ENCODE data around the gene NEO1. TPM values are rescaled to one million over a fixed set of nuclear protein-coding genes. Genes with fewer than 3 reads are reported as not detected.
A peak's percentile ranks its signal among the peaks of the same experiment; 100 is the strongest.

Gene NEO1
- total and polyA plus RNA-seq, 9 of the 15 experiments (the other 6 are each of a cell fraction or from before 2014, with no cell fraction given): 0.08 to 1.7 (median 0.48) TPM

DNA sequence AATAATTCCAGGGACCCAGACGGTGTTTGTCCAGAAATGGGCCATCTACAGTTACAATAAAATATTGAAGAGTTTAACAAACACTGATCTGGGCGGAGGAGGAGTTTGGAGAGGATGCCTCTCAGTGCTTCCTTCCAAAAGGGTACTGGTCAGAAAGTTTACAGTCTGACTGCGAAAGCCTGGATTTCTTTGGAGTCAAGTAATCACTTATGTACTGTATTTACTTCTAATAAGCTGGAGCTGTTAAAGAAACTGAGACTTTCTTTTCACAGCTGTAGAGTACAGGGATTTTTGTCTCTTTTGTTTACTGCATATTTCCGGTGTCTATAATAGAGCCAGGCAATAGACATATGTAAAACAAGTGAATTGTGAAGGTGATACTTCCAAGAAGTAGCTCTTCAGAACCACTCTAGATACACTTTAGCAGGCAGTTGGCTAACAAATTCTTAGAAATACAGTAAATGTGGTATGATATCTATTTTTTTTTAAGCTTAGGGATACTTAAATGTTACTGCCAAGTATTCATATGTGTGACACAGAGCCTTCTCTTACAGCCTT, 22.1 kb upstream of the NEO1 start:
- Histone ChIP-seq H3K4me1 (replicated peaks in 1 of 2; ENCODE audit: control insufficient read depth in 2 of 2, insufficient read depth in 2 of 2, low read length in 2 of 2) (no peaks in the 10 kb centered on the region), H3K9me3 (replicated peaks; ENCODE audit: control insufficient read depth, insufficient read depth, low read depth, low read length) (no peaks in the 10 kb centered on the region), H3K79me2 (ENCODE audit: control insufficient read depth, insufficient read depth, low read length) (no peaks in the 10 kb centered on the region), H3K9ac (ENCODE audit: insufficient read depth in 1 of 2, low read depth in 2 of 2, low read length in 2 of 2) (no peak overlapping the region), H3K27me3 (ENCODE audit: control insufficient read depth in 2 of 2, insufficient read depth in 2 of 2, low read length in 2 of 2) (peaks cover 20 to 28% of the 10 kb centered on the region in 2 experiments; a peak in 4 of 5 replicates), H3K27ac (ENCODE audit: extremely low read depth, low read depth, low read length) (no peak overlapping the region), H3K4me2 (ENCODE audit: insufficient read depth, low read length) (no peak overlapping the region), H3K36me3 (ENCODE audit: control insufficient read depth, insufficient read depth, low read length) (no peaks in the 10 kb centered on the region), H3K4me3 (no peak overlapping the region), H4K20me1 (replicated peaks; ENCODE audit: control insufficient read depth, insufficient read depth, low read length) (no peaks in the 10 kb centered on the region), H3K9me1 (ENCODE audit: control insufficient read depth, insufficient read depth, low read length) (no peaks in the 10 kb centered on the region), H2AFZ (ENCODE audit: low read depth, low read length) (no peak overlapping the region)
- ChIA-PET CTCF (ENCODE audit: low intra/inter-chr PET ratio) (no interaction called here), POLR2A (no interaction called here)
- DNase-seq (ENCODE audit: extremely low read depth in 1 of 4, low spot score in 3 of 4) (no peak), ATAC-seq (no peak), FAIRE-seq (peak; percentile 29)
- in situ Hi-C loops (cut with MboI) (no loop called here), intact Hi-C loops (cut with micrococcal nuclease) (no loop called here)
- TF ChIP-seq EHMT2 (IDR thresholded peaks at IDR 0.05) (no peak), RBM25 (IDR thresholded peaks at IDR 0.05; ENCODE audit: low read depth, low read length, severe bottlenecking) (no peak), ZNF79 (CRISPR knock-in tag; IDR thresholded peaks at IDR 0.05; ENCODE audit: low read depth) (0 out of 2 replicates have a peak, but pooled peaks have one; percentile 64)
- BruUV-seq (replicated peaks): no TSS peak
- 0% methylated on average over 4 of the region's 4 CpGs for WGBS (ENCODE audit: insufficient coverage, low coverage, missing lambda C conversion rate)

DNA sequence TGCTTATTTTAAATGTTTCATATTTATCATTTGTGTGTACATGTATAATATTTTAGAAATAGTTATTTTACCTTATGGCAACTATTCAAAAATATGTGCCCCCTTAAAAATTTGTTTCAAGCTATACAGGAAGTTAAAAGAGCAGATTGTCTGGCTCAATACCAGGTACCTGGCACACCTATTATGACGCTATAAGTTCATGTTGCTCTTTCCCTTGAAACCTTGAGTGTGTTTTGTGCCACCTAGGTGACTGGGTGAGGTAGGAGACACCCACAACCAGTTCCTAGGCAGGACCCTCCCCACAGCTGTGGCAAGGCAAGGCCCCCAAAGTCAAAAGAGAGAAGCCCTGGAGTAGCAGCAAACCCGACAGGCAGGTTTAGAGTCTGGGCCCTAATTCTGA, 20.6 kb upstream of the NEO1 start:
- H3K4me1 ChIP-seq (replicated peaks in 1 of 2; ENCODE audit: control insufficient read depth in 2 of 2, insufficient read depth in 2 of 2, low read length in 2 of 2): no peaks in the 10 kb centered on the region
- no peaks in the 10 kb centered on the region for H3K9me3 ChIP-seq (replicated peaks; ENCODE audit: control insufficient read depth, insufficient read depth, low read depth, low read length)
- no peaks in the 10 kb centered on the region for H3K9me1 ChIP-seq (ENCODE audit: control insufficient read depth, insufficient read depth, low read length)
- FAIRE-seq (no peak), ATAC-seq (no peak), DNase-seq (ENCODE audit: extremely low read depth in 1 of 4, low spot score in 3 of 4) (no peak)
- peaks cover 20 to 25% of the 10 kb centered on the region in 2 experiments for H3K27me3 ChIP-seq (ENCODE audit: control insufficient read depth in 2 of 2, insufficient read depth in 2 of 2, low read length in 2 of 2)
- H3K9ac ChIP-seq (ENCODE audit: insufficient read depth in 1 of 2, low read depth in 2 of 2, low read length in 2 of 2): no peak overlapping the region
- H4K20me1 ChIP-seq (replicated peaks; ENCODE audit: control insufficient read depth, insufficient read depth, low read length): no peaks in the 10 kb centered on the region
- BruUV-seq (replicated peaks): no TSS peak
- in situ Hi-C loops (cut with MboI): no loop called here
- H3K4me2 ChIP-seq (ENCODE audit: insufficient read depth, low read length): no peak overlapping the region
- no peaks in the 10 kb centered on the region for H3K36me3 ChIP-seq (ENCODE audit: control insufficient read depth, insufficient read depth, low read length)
- intact Hi-C loops (cut with micrococcal nuclease): no loop called here
- no peak overlapping the region for H2AFZ ChIP-seq (ENCODE audit: low read depth, low read length)
- no peak for TF ChIP-seq PHTF2 (CRISPR knock-in tag; IDR thresholded peaks at IDR 0.05)
- TF ChIP-seq MAFF (IDR thresholded peaks at IDR 0.05; ENCODE audit: low read length): no peak
- TF ChIP-seq NBN (IDR thresholded peaks at IDR 0.05; ENCODE audit: low read depth): no peak
- H3K27ac ChIP-seq (ENCODE audit: extremely low read depth, low read depth, low read length): no peak overlapping the region
- H3K4me3 ChIP-seq: no peak overlapping the region
- H3K79me2 ChIP-seq (ENCODE audit: control insufficient read depth, insufficient read depth, low read length): no peaks in the 10 kb centered on the region
- 0% methylated on average over 2 of the region's 2 CpGs for WGBS (ENCODE audit: insufficient coverage, low coverage, missing lambda C conversion rate)
- ChIA-PET POLR2A (no interaction called here), CTCF (ENCODE audit: low intra/inter-chr PET ratio) (no interaction called here)
